GM18519 (cell line): ENCODE measurements around the gene GRIN3A.

Experiments used
- ATAC-seq: cut with Tn5 transposase; IDR thresholded peaks from one replicate; pipeline ENCODE4 v1.9.1; 2021; ENCODE audit warnings: mild to moderate bottlenecking, moderate library complexity; ENCODE audit not compliant: unreplicated experiment, low FRiP score

The GRIN3A gene

DNA sequence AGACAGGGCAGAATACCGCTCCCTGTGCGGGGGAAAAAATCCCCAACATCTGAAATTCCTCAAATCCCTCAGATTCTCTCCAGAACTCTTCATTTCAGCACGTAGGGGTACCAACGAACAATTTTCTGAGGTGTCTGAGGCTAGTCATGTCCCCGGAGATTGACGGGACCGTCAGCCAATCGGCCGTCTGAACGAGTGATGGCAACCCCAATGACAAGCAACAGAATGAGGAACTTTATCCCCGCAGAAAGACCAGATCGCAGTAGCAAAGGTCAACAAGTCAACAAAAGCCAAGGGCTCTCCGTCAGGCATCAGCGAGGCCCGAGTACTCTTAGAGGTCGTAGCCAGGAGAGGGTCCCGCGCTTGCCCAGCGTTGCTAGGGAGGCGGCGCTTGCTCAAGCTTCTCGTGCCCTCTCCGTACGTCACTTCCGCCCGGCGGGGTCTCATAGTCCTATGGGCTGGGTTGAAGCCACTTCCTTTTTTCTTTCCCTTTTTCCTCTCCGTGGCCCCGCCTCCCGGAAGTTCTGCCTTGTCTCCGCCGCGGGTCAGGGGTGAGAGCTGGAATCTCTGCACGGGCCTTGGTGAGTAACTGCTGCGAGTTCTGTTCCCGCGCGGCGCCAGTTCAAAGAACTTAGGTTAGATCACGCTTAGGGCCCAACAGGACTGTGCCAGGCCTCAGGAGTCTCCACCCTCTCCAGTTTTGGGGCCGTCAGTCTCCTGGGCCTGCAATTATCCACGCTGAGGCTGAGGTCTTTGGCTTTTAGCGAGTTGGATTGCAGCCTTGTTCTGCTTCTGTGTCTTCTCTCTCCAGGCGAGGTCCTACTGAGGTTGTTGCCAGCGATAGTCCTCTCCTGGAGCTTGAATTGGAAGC is 204.9 kb downstream of the GRIN3A start, which contains the start of gene RNF20:
TSS of gene RNF20 (plus strand) at position 520 of the 871 bp plus-strand sequence. CDS start 1,571 bp downstream, outside the sequence.
- ATAC-seq, result peak; percentile 95

DNA sequence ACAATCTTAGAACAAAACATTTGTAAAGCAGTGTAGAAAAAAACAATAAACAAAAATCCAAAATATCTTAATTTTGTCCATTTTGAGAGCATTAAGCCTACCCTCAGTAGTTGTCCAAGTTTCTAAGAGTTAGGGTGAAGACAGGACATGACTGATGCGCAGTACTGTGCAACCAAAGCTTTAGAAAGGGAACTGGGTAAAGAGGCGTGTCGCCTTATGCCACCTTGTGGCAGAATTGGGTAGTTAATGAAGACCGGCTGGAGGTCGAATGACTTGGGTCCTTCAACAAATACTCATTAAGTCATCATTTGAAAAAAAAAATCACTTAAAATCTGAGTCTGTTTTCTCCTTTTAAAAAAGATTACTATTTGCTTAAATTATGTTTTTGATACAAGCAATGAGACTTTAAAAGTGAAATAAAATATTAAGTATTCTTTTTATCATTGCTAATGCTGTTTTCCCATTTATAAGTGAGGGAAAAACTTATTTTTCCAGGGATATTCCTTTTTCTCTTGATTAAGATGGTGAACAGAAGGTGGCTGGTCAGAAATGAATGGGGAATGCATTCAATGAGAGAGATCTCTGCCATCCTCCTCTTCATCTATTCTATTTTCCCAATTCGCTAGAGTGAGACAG is 208.3 kb downstream of the GRIN3A start:
- ATAC-seq, result peak; percentile 69

DNA sequence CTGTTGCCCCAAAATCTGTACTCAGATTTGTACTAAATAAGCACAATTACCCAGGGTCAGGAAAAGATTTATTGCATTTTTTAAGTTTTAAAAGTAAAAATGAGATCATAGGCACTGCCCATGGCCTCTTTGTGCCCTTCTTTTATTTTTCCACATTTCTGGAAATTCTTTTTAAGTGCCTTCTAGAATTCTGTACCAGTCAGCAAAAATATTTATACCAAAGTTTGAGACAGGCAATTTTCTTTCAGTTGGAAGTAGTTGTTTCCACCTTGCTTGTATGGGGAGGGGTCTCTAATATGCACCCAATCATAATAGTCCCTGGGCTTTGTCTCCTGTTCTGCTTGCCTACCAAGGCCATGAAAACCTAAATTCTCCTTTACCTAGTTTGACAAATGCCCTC is 210.4 kb downstream of the GRIN3A start:
- ATAC-seq, result no peak

DNA sequence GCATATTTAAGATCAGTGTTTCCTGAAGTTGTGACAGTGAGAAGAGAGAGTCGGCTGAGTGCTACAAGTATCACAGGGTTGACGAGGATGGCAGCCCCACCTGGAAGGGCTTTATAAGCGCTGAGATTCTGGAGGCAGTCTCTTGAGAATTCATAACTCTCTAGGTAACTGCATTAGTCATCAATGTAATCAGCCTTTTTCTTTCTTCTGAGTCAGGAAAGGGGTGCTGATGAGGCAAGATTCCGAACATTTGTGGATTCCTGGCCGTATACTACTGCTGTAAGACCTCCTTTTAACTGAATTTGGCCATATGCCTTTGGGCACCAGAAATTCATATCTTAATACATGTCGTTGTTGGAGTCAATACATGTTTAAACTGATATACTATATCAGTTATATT is 211.4 kb downstream of the GRIN3A start:
- ATAC-seq, result no peak

DNA sequence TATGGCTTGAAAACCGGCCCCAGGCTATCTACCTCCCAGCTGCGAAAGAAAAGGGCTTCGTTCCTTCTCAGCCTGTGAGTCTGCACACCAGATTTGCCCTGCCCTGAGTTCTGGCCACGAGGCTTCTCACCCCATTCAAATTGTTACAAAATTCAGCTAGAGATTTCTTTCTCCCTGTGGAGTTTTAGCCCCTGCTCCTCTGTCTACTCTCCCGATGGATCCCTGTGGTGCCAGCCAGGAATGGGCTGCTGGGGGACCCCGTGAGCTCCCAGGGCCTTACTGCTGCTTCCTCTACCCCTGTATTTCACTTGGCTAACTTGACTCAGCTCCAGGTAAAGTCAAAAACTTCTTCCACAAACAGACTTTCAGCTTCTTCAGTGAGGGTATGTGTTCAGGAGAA is 214.1 kb downstream of the GRIN3A start:
- no peak for ATAC-seq
